ENCODE measurements around the gene RFTN1. TPM values are rescaled to one million over a fixed set of nuclear protein-coding genes. Genes with fewer than 3 reads are reported as not detected.

Gene RFTN1
- total RNA-seq, 4 donors from 2014 or later, result 32.0 to 187 (median 47.6) TPM

DNA sequence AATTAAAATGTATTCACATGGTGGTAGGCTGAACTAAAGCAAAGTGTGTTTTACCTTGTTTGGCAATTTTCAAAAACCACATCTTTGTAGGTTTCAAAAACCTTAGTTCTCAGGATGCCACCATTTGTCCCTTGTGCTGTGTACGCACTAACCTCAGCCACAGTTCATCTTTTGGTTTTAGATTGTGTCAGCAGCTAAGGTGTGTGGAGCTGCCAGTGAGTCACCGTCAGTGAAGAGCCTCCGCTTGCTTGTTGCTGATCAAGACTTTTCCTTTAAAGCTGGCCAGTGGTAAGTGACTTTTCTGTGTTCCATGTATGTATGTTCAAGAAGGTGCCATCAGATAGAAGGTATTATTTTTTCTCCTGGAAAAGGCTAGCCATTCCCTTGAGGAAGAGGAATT is 227.3 kb downstream of the RFTN1 start:
- H3K27ac ChIP-seq, result no peak overlapping the region
- intact Hi-C loops (cut with DNase I; ENCODE audit: low total_unique reads), result no loop called here
- H3K4me1 ChIP-seq, result no peaks in the 10 kb centered on the region
- H3K4me3 ChIP-seq, result no peak overlapping the region
- no peak for DNase-seq
- TF ChIP-seq, protein P1, sequence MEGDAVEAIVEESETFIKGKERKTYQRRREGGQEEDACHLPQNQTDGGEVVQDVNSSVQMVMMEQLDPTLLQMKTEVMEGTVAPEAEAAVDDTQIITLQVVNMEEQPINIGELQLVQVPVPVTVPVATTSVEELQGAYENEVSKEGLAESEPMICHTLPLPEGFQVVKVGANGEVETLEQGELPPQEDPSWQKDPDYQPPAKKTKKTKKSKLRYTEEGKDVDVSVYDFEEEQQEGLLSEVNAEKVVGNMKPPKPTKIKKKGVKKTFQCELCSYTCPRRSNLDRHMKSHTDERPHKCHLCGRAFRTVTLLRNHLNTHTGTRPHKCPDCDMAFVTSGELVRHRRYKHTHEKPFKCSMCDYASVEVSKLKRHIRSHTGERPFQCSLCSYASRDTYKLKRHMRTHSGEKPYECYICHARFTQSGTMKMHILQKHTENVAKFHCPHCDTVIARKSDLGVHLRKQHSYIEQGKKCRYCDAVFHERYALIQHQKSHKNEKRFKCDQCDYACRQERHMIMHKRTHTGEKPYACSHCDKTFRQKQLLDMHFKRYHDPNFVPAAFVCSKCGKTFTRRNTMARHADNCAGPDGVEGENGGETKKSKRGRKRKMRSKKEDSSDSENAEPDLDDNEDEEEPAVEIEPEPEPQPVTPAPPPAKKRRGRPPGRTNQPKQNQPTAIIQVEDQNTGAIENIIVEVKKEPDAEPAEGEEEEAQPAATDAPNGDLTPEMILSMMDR (IDR thresholded peaks at IDR 0.05), result no peak
- no peak for TF ChIP-seq POLR2A (IDR thresholded peaks at IDR 0.05)
- no peaks in the 10 kb centered on the region for H3K9me3 ChIP-seq
- no peaks in the 10 kb centered on the region for H3K36me3 ChIP-seq
- no peaks in the 10 kb centered on the region for H3K27me3 ChIP-seq

DNA sequence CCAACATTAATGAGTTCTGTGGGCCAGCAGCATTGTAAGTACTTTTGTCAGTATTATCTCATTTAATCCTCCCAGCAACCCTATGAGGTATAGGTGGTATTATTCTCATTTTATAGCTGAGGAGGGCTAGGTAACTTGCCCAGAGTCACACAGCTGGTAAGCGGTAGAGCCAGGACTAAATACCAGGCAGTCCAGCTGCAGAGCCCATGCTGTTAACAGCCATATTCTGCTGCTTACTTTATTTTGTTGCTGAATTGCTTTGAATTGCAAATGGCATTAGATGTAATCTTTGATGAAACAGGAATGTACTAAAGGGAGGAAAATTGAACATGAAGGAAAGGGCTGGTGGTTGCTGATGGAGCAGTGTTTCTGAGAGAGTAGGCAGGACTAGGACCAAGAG is 228.9 kb downstream of the RFTN1 start:
- H3K36me3 ChIP-seq, result no peaks in the 10 kb centered on the region

DNA sequence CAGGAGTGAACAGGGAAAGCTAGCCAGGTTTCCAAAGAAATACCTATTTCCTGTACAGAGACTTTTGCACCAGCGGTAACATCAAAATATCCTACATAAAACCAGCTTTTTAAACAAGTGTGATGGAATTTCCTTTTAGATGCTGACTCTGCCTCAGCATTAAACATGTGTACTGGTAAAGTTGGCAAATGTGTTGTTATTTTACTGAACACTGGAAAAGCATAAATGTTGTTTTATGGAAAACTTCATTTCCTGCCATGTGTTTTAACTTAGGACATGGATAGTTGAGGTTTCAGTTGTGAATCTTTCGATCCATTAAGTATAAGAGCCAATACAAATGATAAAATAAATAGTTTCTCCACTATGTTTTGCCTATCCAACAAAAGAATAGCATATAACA is 232.8 kb downstream of the RFTN1 start:
- intact Hi-C loops (cut with DNase I; ENCODE audit: low total_unique reads), result no loop called here

More for the DNA sequence above, 228.9 kb downstream of the RFTN1 start:
- intact Hi-C loops (cut with DNase I; ENCODE audit: low total_unique reads), result no loop called here
- no peak overlapping the region for H3K4me3 ChIP-seq
- H3K27me3 ChIP-seq, result no peaks in the 10 kb centered on the region
- H3K27ac ChIP-seq, result no peak overlapping the region
- H3K9me3 ChIP-seq, result no peaks in the 10 kb centered on the region
- no peaks in the 10 kb centered on the region for H3K4me1 ChIP-seq
- DNase-seq, result no peak
- no peak for TF ChIP-seq POLR2A (IDR thresholded peaks at IDR 0.05)
- TF ChIP-seq, protein P1 (IDR thresholded peaks at IDR 0.05), result no peak

DNA sequence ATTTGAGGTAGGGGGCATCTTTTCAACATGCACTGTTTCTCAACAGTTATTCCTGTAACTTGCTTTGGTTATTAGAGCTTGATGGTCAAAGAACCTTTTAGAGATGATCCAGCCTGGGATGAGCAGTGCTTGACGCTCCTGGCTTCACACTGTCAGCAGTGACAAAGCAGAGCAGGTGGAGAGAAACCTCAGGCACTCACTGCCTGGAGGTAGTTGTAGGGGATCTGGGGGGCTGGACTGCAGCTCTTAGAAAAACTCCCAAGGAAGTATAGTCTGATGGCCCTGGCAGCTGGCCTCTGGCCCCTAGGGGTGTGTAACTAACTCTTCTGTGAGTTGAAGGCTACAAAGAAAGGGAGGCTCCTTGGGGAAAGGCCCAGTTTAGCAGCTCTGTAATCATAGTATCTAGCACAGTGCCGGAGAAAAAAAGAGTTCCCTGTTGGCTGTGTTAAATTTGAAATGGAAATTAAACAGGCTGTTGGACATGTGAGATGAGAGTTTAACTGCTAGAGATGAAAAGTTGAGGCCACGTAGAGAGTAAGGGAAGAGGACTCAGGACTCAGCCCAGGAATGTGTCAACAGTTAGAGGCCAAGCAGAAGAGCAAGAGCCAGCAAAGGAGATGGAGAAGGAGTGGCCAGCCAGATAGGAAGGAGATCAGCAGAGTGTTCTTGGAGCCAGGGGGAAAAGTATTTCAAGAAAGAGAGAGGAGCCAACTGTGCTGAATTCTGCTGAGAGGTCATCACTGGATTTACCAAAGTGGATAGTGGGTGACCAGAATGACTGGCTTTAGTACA is 234.3 kb downstream of the RFTN1 start:
- no peaks in the 10 kb centered on the region for H3K27me3 ChIP-seq
- TF ChIP-seq POLR2A (IDR thresholded peaks at IDR 0.05), result no peak
- TF ChIP-seq, protein P1 (IDR thresholded peaks at IDR 0.05), result no peak
- no peaks in the 10 kb centered on the region for H3K36me3 ChIP-seq
- H3K4me3 ChIP-seq, result no peak overlapping the region
- H3K9me3 ChIP-seq, result no peaks in the 10 kb centered on the region
- peak in 1 of 2 donors; percentile 29 for DNase-seq
- no peaks in the 10 kb centered on the region for H3K4me1 ChIP-seq
- intact Hi-C loops (cut with DNase I; ENCODE audit: low total_unique reads), result no loop called here
- no peak overlapping the region for H3K27ac ChIP-seq

More for the DNA sequence above, 232.8 kb downstream of the RFTN1 start:
- TF ChIP-seq, protein P1 (IDR thresholded peaks at IDR 0.05), result no peak
- TF ChIP-seq POLR2A (IDR thresholded peaks at IDR 0.05), result no peak
- H3K9me3 ChIP-seq, result no peaks in the 10 kb centered on the region
- no peak for DNase-seq
- no peak overlapping the region for H3K4me3 ChIP-seq
- no peaks in the 10 kb centered on the region for H3K4me1 ChIP-seq
- no peak overlapping the region for H3K27ac ChIP-seq
- no peaks in the 10 kb centered on the region for H3K36me3 ChIP-seq
- H3K27me3 ChIP-seq, result no peaks in the 10 kb centered on the region

DNA sequence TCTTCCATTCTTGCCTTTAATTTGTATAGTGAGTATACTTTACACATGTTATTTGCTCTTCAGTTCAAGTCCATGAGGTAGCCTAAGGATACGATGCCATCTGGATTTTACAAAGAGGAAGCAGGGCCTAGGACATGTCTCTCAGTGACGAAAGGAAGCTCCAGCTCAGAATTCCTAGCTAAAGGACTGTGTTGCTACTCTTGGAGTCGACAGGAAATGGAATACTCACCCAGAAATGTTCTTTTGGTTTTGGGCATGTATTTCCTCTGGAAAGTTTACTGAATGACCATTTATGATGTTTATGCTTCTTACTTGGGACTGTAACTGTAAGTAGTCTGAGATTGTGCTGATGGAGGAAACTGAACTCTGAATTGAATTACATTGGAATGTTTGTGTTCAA is 236.0 kb downstream of the RFTN1 start:
- DNase-seq, result no peak
- H3K27me3 ChIP-seq, result no peaks in the 10 kb centered on the region
- no peaks in the 10 kb centered on the region for H3K36me3 ChIP-seq
- H3K27ac ChIP-seq, result no peak overlapping the region
- intact Hi-C loops (cut with DNase I; ENCODE audit: low total_unique reads), result no loop called here
- no peaks in the 10 kb centered on the region for H3K4me1 ChIP-seq
- TF ChIP-seq, protein P1 (IDR thresholded peaks at IDR 0.05), result no peak
- TF ChIP-seq POLR2A (IDR thresholded peaks at IDR 0.05), result no peak
- no peak overlapping the region for H3K4me3 ChIP-seq
- no peaks in the 10 kb centered on the region for H3K9me3 ChIP-seq

All from uterus (tissue), 4 donors.